CD4-positive, alpha-beta T cell (primary cell): Measurements from ENCODE around the gene AMOTL2. TPM values are rescaled to one million over a fixed set of nuclear protein-coding genes. Genes with fewer than 3 reads are reported as not detected.

Experiments
- ATAC-seq: fragments of 200-7000 bp; cut with Tn5 transposase; one replicate; pipeline ENCODE4 v1.10.0; 2022; ENCODE audit warnings: mild to moderate bottlenecking; ENCODE audit not compliant: poor library complexity
- CTCF ChIA-PET: fragments of 350-600 bp; sonication (Branson Sonifier 250); formaldehyde crosslinking; loops from one replicate; lab custom pipeline; 2021; ENCODE audit warnings: antibody characterized with exemption, inconsistent platforms; lab: Charles Lee
- POLR2A ChIA-PET: fragments of 350-600 bp; sonication (Branson Sonifier 250); formaldehyde crosslinking; loops from one replicate; lab custom pipeline; 2021; ENCODE audit warnings: antibody characterized with exemption, inconsistent platforms; lab: Charles Lee
- DNase-seq, 14 experiments: peaks; one replicate each; pipeline ENCODE4 v3.0.0-alpha.2; 2013 to 2020; ENCODE audit warnings: mixed read lengths in 2 of 14
- H3K27ac ChIP-seq, 2 donors: one replicate each; pipeline versions ENCODE4 v1.5.1 to v1.7.0; 2013; ENCODE audit warnings: low read length in 2 of 2, low read depth in 1 of 2, mild to moderate bottlenecking in 1 of 2
- H3K27me3 ChIP-seq, 2 experiments: 1 replicate in 1 of 2; 2 replicates in 1 of 2; pipeline versions ENCODE4 v1.6.1 to v1.7.0; 2013; ENCODE audit warnings: low read length in 2 of 2, control low read depth in 1 of 2, mild to moderate bottlenecking in 1 of 2, moderate library complexity in 1 of 2; ENCODE audit not compliant: insufficient read depth in 2 of 2, control insufficient read depth in 1 of 2
- H3K36me3 ChIP-seq: one replicate; pipeline ENCODE4 v1.6.1; 2013; ENCODE audit warnings: low read length, control low read depth; ENCODE audit not compliant: insufficient read depth
- H3K4me1 ChIP-seq: one replicate; pipeline ENCODE4 v1.6.1; 2013; ENCODE audit warnings: low read length, control low read depth; ENCODE audit not compliant: insufficient read depth
- H3K4me3 ChIP-seq: one replicate; pipeline ENCODE4 v1.5.1; 2013; ENCODE audit warnings: mild to moderate bottlenecking, low read length, moderate library complexity
- H3K9me3 ChIP-seq, 2 experiments: 1 replicate in 1 of 2; 2 replicates in 1 of 2; pipeline versions ENCODE4 v1.6.1 to v1.7.0; 2013; ENCODE audit warnings: low read length in 2 of 2, mild to moderate bottlenecking in 2 of 2, control low read depth in 1 of 2, moderate library complexity in 1 of 2; ENCODE audit not compliant: control insufficient read depth in 1 of 2, insufficient read depth in 1 of 2
- H3K27ac Mint-ChIP-seq: one replicate; pipeline ENCODE4 v1.8.0; 2020; ENCODE audit warnings: mixed read lengths
- H3K27me3 Mint-ChIP-seq: one replicate; pipeline ENCODE4 v1.8.0; 2021; ENCODE audit warnings: mixed read lengths
- H3K36me3 Mint-ChIP-seq: one replicate; pipeline ENCODE4 v1.8.0; 2021; ENCODE audit warnings: low read depth, mixed read lengths
- H3K4me1 Mint-ChIP-seq: one replicate; pipeline ENCODE4 v1.8.0; 2021; ENCODE audit warnings: low read depth, mixed read lengths
- H3K4me3 Mint-ChIP-seq: one replicate; pipeline ENCODE4 v1.8.0; 2020; ENCODE audit warnings: mild to moderate bottlenecking, mixed read lengths
- H3K9me3 Mint-ChIP-seq: one replicate; pipeline ENCODE4 v1.8.0; 2020; ENCODE audit warnings: mixed read lengths
- intact Hi-C, 2 experiments: fragments of 100-400 bp; cut with DNase I in 1 of 2; cut with micrococcal nuclease in 1 of 2; formaldehyde crosslinking; loops; one replicate each; pipeline versions ENCODE4 v1.15.1 to v1.9.0; 2023 to 2025; cut with DNase I, micrococcal nuclease
- total RNA-seq, 174 experiments: library from RNA in 2 of 174; stranded (reverse) in 2 of 174; gene quantifications; one replicate each; pipeline ENCODE4 v1.2.3 and lab custom pipeline; 2021 to 2026
- TF ChIP-seq, protein P1 (sequence below): fragments of 200-600 bp; IDR thresholded peaks from one replicate; pipeline ENCODE4 v1.8.0; 2022; ENCODE audit warnings: antibody characterized with exemption, mild to moderate bottlenecking

Gene AMOTL2
- total RNA-seq, 2 experiments from 2014 or later: not detected

DNA sequence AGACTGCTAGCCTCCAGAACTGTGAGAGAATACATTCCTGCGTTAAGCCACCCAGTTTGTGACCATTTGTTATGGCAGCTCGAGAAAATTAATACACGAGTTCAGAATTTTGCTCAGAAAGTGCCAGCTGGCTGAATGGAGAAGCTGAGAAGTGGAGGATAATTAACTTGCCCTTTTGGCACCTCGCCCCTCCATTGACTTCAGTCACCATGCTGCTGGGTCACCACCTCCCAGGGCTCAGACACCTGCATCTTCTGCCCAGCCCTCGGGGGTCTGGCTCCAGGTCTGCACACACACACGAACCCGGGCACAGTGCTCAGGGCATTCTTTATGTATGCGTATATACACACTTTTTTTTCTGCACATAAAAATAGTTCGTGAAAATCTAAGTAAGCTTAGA lies 32.0 kb downstream of the AMOTL2 start:
- Mint-ChIP-seq H3K4me3 (no peak overlapping the region), H3K9me3 (peaks cover 9% of the 10 kb centered on the region), H3K4me1 (no peaks in the 10 kb centered on the region), H3K27ac (no peak overlapping the region), H3K27me3 (no peaks in the 10 kb centered on the region), H3K36me3 (no peaks in the 10 kb centered on the region)
- ATAC-seq: no peak
- POLR2A ChIA-PET: no interaction called here
- H3K36me3 ChIP-seq: no peaks in the 10 kb centered on the region
- no peak overlapping the region for H3K4me3 ChIP-seq
- H3K9me3 ChIP-seq: peaks cover 3 to 6% of the 10 kb centered on the region in 2 experiments
- intact Hi-C loops: no loop called here
- peaks cover 0 to 3% of the 10 kb centered on the region in 2 experiments for H3K27me3 ChIP-seq
- no peak for DNase-seq
- no peaks in the 10 kb centered on the region for H3K4me1 ChIP-seq
- no peak overlapping the region for H3K27ac ChIP-seq
- CTCF ChIA-PET: interaction anchor here (0.7 kb wide), 1 partner anchor 26 kb away, joined by 3 read pairs; no protein-coding TSS in a partner anchor
- TF ChIP-seq, protein P1, sequence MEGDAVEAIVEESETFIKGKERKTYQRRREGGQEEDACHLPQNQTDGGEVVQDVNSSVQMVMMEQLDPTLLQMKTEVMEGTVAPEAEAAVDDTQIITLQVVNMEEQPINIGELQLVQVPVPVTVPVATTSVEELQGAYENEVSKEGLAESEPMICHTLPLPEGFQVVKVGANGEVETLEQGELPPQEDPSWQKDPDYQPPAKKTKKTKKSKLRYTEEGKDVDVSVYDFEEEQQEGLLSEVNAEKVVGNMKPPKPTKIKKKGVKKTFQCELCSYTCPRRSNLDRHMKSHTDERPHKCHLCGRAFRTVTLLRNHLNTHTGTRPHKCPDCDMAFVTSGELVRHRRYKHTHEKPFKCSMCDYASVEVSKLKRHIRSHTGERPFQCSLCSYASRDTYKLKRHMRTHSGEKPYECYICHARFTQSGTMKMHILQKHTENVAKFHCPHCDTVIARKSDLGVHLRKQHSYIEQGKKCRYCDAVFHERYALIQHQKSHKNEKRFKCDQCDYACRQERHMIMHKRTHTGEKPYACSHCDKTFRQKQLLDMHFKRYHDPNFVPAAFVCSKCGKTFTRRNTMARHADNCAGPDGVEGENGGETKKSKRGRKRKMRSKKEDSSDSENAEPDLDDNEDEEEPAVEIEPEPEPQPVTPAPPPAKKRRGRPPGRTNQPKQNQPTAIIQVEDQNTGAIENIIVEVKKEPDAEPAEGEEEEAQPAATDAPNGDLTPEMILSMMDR: no peak

DNA sequence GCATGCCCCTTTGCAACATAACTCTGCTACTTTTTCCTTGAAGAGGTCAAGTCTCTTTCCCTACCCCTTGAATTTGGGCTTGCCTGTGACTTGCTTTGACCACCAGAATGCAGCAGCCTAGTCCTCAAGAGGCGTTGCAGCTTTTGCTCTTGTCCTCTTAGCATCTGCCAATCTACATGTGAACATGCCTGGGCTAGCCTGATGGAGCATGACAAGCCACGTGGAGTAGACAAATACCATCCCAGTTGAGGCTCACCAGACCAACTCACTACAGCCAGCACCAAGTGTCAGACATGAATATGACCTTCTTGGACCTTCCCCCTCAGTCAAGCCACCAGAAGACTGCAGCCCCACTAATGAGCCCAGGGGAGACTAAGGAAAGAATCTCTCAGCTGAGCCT lies 32.9 kb downstream of the AMOTL2 start:
- no peak overlapping the region for H3K4me3 Mint-ChIP-seq
- H3K4me1 ChIP-seq: no peaks in the 10 kb centered on the region
- H3K4me3 ChIP-seq: no peak overlapping the region
- no peak for ATAC-seq
- peaks cover 1% of the 10 kb centered on the region for H3K9me3 Mint-ChIP-seq
- CTCF ChIA-PET: no interaction called here
- POLR2A ChIA-PET: no interaction called here
- no peaks in the 10 kb centered on the region for H3K36me3 ChIP-seq
- no peak for DNase-seq
- no peaks in the 10 kb centered on the region for H3K36me3 Mint-ChIP-seq
- intact Hi-C loops: no loop called here
- peaks cover 0 to 3% of the 10 kb centered on the region in 2 experiments for H3K27me3 ChIP-seq
- no peak overlapping the region for H3K27ac Mint-ChIP-seq
- TF ChIP-seq, protein P1: no peak
- H3K27ac ChIP-seq: no peak overlapping the region
- no peaks in the 10 kb centered on the region for H3K27me3 Mint-ChIP-seq
- no peaks in the 10 kb centered on the region for H3K4me1 Mint-ChIP-seq
- peaks cover 3 to 6% of the 10 kb centered on the region in 2 experiments for H3K9me3 ChIP-seq

GRCh38 chr3:134340982-134341365 lies 33.3 kb downstream of the AMOTL2 start:
- no peak overlapping the region for H3K27ac Mint-ChIP-seq
- no peaks in the 10 kb centered on the region for H3K9me3 Mint-ChIP-seq
- ATAC-seq (no peak), DNase-seq (no peak)
- ChIA-PET POLR2A (no interaction called here), CTCF (no interaction called here)
- no peaks in the 10 kb centered on the region for H3K27me3 Mint-ChIP-seq
- H3K9me3 ChIP-seq: peaks cover 0 to 6% of the 10 kb centered on the region in 2 experiments
- no peaks in the 10 kb centered on the region for H3K36me3 Mint-ChIP-seq
- H3K4me1 Mint-ChIP-seq: no peaks in the 10 kb centered on the region
- H3K27me3 ChIP-seq: peaks cover 0 to 3% of the 10 kb centered on the region in 2 experiments
- no peaks in the 10 kb centered on the region for H3K4me1 ChIP-seq
- no peaks in the 10 kb centered on the region for H3K36me3 ChIP-seq
- intact Hi-C loops: no loop called here
- no peak overlapping the region for H3K4me3 Mint-ChIP-seq
- TF ChIP-seq, protein P1: no peak
- H3K4me3 ChIP-seq: no peak overlapping the region
- H3K27ac ChIP-seq: no peak overlapping the region
